GM23248 (cell line): ENCODE results near the gene PVRIG.
"Not testable (repeated sequence)": the region's sequence is repeated elsewhere in the genome, so short reads cannot be mapped to it uniquely, and the experiment has no call there.

ENCODE experiments used
- EZH2 ChIP-seq: fragments of 200-600 bp; sonication (generic); IDR thresholded peaks from 2 replicates; pipeline ENCODE4 v1.6.1; 2018; ENCODE audit warnings: antibody characterized with exemption, mild to moderate bottlenecking; ENCODE audit not compliant: insufficient read depth, poor library complexity, severe bottlenecking
- EZH2phosphoT487 ChIP-seq: fragments of 200-600 bp; sonication (generic); IDR thresholded peaks from 2 replicates; pipeline ENCODE4 v1.6.1; 2018; ENCODE audit warnings: antibody characterized with exemption, moderate library complexity, mild to moderate bottlenecking, low read depth; ENCODE audit not compliant: insufficient read depth

DNA sequence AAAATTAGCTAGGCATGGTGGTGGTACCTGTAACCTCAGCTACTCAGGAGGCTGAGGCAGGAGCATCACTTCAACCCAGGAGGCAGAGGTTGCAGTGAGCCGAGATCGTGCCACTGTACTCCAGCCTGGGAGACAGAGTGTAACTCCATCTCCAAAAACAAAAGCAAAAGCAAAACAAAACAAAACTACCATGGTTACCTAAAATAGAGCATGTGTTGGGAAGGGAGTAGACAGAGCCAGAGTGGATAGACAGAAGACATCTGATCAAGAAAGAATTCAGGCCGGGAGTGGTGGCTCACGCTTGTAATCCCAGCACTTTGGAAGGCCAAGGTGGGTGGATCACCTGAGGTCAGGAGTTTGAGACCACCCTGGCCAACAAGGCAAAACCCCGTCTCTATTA lies 46.1 kb downstream of the PVRIG start:
- not testable (repeated sequence) for TF ChIP-seq EZH2phosphoT487, EZH2
